ENCODE measurements around the gene SYT1. TPM values are rescaled to one million over a fixed set of nuclear protein-coding genes. Genes with fewer than 3 reads are reported as not detected.

SYT1 gene
- total and polyA plus RNA-seq, 8 donors, result 0.16 to 1.2 (median 0.26) TPM

DNA sequence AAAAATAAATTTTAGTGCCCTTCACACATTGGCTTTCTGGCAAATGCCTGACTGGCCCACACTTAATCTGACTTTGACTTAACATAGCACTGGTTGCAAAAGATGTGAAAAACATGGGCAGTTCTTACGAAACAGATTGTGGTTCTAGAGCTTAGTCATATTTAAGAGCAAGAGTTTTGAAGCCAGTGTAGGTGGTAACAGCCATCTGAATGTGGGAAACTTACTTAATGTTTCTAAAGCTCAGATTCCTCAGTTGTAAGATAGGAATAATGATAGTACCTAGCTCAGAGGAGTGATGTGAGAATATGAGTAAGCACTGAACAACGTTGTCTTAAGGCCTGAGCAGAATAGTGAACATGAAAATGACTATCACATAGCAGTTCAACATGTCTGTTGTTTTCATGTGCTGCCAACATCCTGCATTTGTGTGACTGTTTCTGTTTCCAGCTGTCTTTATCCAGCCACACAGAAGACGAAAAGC lies 262.7 kb downstream of the SYT1 start:
- no peak overlapping the region for H3K4me3 ChIP-seq
- H3K27me3 ChIP-seq, result no peaks in the 10 kb centered on the region
- 26 to 30% methylated on average over 3 of the region's 3 CpGs for WGBS, 2 donors
- ATAC-seq (no peak), FAIRE-seq (no peak), DNase-seq (no peak)
- no peaks in the 10 kb centered on the region for H3K9me3 ChIP-seq
- intact Hi-C loops (cut with DNase I), result no loop called here
- no peaks in the 10 kb centered on the region for H3K36me3 ChIP-seq
- H3K27ac ChIP-seq, result no peak overlapping the region
- no peaks in the 10 kb centered on the region for H3K4me1 ChIP-seq
- TF ChIP-seq, protein P1, sequence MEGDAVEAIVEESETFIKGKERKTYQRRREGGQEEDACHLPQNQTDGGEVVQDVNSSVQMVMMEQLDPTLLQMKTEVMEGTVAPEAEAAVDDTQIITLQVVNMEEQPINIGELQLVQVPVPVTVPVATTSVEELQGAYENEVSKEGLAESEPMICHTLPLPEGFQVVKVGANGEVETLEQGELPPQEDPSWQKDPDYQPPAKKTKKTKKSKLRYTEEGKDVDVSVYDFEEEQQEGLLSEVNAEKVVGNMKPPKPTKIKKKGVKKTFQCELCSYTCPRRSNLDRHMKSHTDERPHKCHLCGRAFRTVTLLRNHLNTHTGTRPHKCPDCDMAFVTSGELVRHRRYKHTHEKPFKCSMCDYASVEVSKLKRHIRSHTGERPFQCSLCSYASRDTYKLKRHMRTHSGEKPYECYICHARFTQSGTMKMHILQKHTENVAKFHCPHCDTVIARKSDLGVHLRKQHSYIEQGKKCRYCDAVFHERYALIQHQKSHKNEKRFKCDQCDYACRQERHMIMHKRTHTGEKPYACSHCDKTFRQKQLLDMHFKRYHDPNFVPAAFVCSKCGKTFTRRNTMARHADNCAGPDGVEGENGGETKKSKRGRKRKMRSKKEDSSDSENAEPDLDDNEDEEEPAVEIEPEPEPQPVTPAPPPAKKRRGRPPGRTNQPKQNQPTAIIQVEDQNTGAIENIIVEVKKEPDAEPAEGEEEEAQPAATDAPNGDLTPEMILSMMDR (IDR thresholded peaks at IDR 0.05), result no peak

DNA sequence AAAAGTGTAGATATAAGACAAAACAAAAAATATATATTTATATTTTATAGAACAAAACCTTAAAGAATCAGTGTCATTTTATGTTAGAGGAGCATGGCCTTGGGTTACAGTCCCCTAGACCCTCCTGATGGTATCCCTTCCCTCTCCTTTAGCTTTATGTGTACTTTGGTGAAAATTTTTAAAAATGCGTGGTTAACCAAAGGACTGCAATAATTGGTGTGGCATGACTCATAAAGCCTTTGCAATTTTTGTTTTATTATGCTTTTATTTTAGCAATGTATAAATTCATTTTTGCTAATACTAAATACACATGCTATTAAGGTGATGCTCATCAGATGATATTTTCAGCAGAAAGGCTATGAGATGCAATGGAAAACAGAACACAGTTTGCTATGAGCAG lies 264.4 kb downstream of the SYT1 start:
- H3K4me3 ChIP-seq, result no peak overlapping the region
- WGBS, 2 donors, result 57 to 92% methylated on average over 1 of the region's 1 CpG
- H3K27ac ChIP-seq, result no peak overlapping the region
- TF ChIP-seq, protein P1 (IDR thresholded peaks at IDR 0.05), result no peak
- FAIRE-seq, result no peak
- no peak for DNase-seq
- intact Hi-C loops (cut with DNase I), result no loop called here
- ATAC-seq, result no peak
- no peaks in the 10 kb centered on the region for H3K4me1 ChIP-seq
- H3K9me3 ChIP-seq, result no peaks in the 10 kb centered on the region
- H3K27me3 ChIP-seq, result no peaks in the 10 kb centered on the region
- no peaks in the 10 kb centered on the region for H3K36me3 ChIP-seq

DNA sequence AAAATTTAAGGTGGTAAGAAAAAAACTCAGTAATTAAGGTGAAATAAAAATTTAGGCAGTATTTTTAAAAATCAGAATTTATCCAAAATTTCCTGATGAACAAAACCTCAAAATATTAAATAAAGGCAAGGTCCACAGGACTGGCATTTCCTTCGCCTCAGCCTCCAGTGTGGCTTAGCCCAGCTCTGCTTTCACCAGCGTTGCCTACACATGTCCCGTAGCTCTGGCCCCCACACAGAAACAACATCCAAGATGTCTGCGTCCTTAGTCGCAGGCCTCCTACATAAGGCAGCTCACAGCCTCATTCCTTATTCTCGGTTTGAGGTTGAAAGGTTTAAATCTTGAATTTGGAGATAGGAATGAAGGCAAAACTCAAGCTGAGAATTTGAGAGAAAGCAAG lies 274.3 kb downstream of the SYT1 start:
- TF ChIP-seq, protein P1 (IDR thresholded peaks at IDR 0.05), result no peak
- Histone ChIP-seq H3K27me3 (no peaks in the 10 kb centered on the region), H3K9me3 (no peaks in the 10 kb centered on the region), H3K27ac (no peak overlapping the region), H3K4me3 (no peak overlapping the region), H3K4me1 (no peaks in the 10 kb centered on the region), H3K36me3 (no peaks in the 10 kb centered on the region)
- intact Hi-C loops (cut with DNase I), result no loop called here
- no peak for DNase-seq
- no peak for ATAC-seq
- no peak for FAIRE-seq
- 70 to 83% methylated on average over 6 of the region's 6 CpGs for WGBS, 2 donors

DNA sequence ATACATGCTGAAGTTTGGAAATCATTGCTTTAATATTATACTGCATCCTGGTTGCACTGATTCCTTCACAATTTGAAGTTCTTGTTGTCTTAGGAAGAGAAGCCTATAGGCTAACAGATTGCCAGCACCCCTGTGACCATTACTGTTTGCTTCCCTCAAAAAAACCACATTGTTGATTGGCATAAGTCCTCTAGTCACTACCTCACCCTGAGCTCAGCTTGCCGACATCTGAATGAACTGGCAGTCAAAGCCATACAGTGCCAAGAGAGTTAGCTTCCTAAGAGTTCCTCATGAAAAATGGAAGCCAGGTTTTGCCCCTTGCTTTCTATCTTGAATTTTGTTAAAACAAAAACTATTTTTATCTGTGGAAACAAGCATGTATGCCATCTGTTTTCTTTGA lies 276.1 kb downstream of the SYT1 start:
- ATAC-seq (no peak), DNase-seq (no peak), FAIRE-seq (no peak)
- no peaks in the 10 kb centered on the region for H3K9me3 ChIP-seq
- no peak overlapping the region for H3K27ac ChIP-seq
- no peaks in the 10 kb centered on the region for H3K4me1 ChIP-seq
- no peaks in the 10 kb centered on the region for H3K27me3 ChIP-seq
- WGBS, 2 donors, result 61 to 64% methylated on average over 1 of the region's 1 CpG
- intact Hi-C loops (cut with DNase I), result no loop called here
- TF ChIP-seq, protein P1 (IDR thresholded peaks at IDR 0.05), result no peak
- no peaks in the 10 kb centered on the region for H3K36me3 ChIP-seq
- no peak overlapping the region for H3K4me3 ChIP-seq

DNA sequence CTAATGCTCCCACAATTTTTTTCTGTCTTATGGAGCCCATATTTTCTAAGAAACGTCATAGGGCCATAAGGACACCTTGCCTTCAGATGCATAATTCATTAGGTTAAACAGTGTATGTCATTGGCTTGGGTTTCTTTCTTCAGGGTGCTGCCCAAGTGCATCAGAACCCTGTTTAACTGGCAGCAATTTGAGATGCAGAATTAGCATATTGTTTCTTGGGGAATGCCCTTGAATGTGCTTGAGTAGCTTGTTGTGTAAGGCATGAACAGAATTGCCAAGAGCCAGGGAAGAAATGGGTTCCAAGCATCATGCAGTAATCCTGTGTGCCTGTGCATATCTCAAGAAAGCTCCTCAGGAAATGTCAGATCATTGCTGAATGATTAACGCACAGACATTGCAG lies 277.2 kb downstream of the SYT1 start:
- no peak for FAIRE-seq
- WGBS, 2 donors, result 50 to 59% methylated on average over 2 of the region's 2 CpGs
- H3K4me3 ChIP-seq, result no peak overlapping the region
- intact Hi-C loops (cut with DNase I), result no loop called here
- no peaks in the 10 kb centered on the region for H3K4me1 ChIP-seq
- DNase-seq, result no peak
- no peak for ATAC-seq
- no peak overlapping the region for H3K27ac ChIP-seq
- no peaks in the 10 kb centered on the region for H3K36me3 ChIP-seq
- no peaks in the 10 kb centered on the region for H3K27me3 ChIP-seq
- no peaks in the 10 kb centered on the region for H3K9me3 ChIP-seq
- TF ChIP-seq, protein P1 (IDR thresholded peaks at IDR 0.05), result no peak
